WTC11 (cell line): Measurements from ENCODE around the gene HAO1. TPM values are rescaled to one million over a fixed set of nuclear protein-coding genes. Genes with fewer than 3 reads are reported as not detected.

Experiments used
- ATAC-seq: fragments of 200-7000 bp; cut with Tn5 transposase; 2 replicates; pipeline ENCODE4 v1.10.0; 2021; ENCODE audit warnings: mild to moderate bottlenecking, moderate library complexity
- CTCF ChIA-PET: fragments of 300-600 bp; sonication (Branson Sonifier 250); formaldehyde crosslinking; loops from one replicate; lab custom pipeline; 2021; ENCODE audit warnings: antibody characterized with exemption; lab: Charles Lee
- POLR2A ChIA-PET: fragments of 350-600 bp; sonication (Branson Sonifier 250); formaldehyde crosslinking; loops from one replicate; lab custom pipeline; 2021; ENCODE audit warnings: antibody characterized with exemption; lab: Charles Lee
- DNase-seq: peaks from one replicate; pipeline ENCODE4 v3.0.0; 2021; ENCODE audit warnings: low spot score
- H3K27ac Mint-ChIP-seq: 2 replicates; pipeline ENCODE4 v1.8.0; 2021; ENCODE audit warnings: mixed read lengths
- H3K27me3 Mint-ChIP-seq: 2 replicates; pipeline ENCODE4 v1.8.0; 2021; ENCODE audit warnings: low read depth, mild to moderate bottlenecking, moderate library complexity, mixed read lengths
- H3K36me3 Mint-ChIP-seq: 2 replicates; pipeline ENCODE4 v1.8.0; 2021; ENCODE audit warnings: mixed read lengths
- H3K4me1 Mint-ChIP-seq: 2 replicates; pipeline ENCODE4 v1.8.0; 2022; ENCODE audit warnings: mixed read lengths
- H3K4me3 Mint-ChIP-seq: 2 replicates; pipeline ENCODE4 v1.8.0; 2021; ENCODE audit warnings: mild to moderate bottlenecking, moderate library complexity, mixed read lengths
- H3K9me3 Mint-ChIP-seq: 2 replicates; pipeline ENCODE4 v1.8.0; 2021; ENCODE audit warnings: mixed read lengths
- AFF4 ChIP-seq: sonication (generic); formaldehyde crosslinking; IDR thresholded peaks from 2 replicates; pipeline ENCODE4 v1.8.1; 2023; ENCODE audit warnings: mild to moderate bottlenecking, missing genetic modification reagents, borderline replicate concordance
- ARID4B ChIP-seq: sonication (generic); formaldehyde crosslinking; IDR thresholded peaks from 2 replicates; pipeline ENCODE4 v1.8.0; 2023; ENCODE audit warnings: missing genetic modification reagents, mild to moderate bottlenecking, borderline replicate concordance
- ATF3 ChIP-seq: sonication (generic); formaldehyde crosslinking; conservative IDR thresholded peaks from 2 replicates; pipeline ENCODE4 v1.8.1; 2022; ENCODE audit warnings: mild to moderate bottlenecking, missing genetic modification reagents
- ETV6 ChIP-seq: sonication (generic); formaldehyde crosslinking; IDR thresholded peaks from 2 replicates; pipeline ENCODE4 v1.8.1; 2022; ENCODE audit warnings: mild to moderate bottlenecking, missing genetic modification reagents
- HMGXB4 ChIP-seq: sonication (generic); formaldehyde crosslinking; IDR thresholded peaks from 2 replicates; pipeline ENCODE4 v1.8.1; 2023; ENCODE audit warnings: mild to moderate bottlenecking, moderate library complexity, missing genetic modification reagents
- JAZF1 ChIP-seq: fragments of 250-450 bp; sonication (Bioruptor Pico); IDR thresholded peaks from 2 replicates; pipeline ENCODE4 v1.9.0; 2021; ENCODE audit warnings: moderate library complexity, mild to moderate bottlenecking, inconsistent platforms
- KAT7 ChIP-seq: sonication (generic); formaldehyde crosslinking; IDR thresholded peaks from 2 replicates; pipeline ENCODE4 v1.8.1; 2023; ENCODE audit warnings: missing genetic modification reagents, mild to moderate bottlenecking, borderline replicate concordance
- MLX ChIP-seq: sonication (generic); formaldehyde crosslinking; IDR thresholded peaks from 2 replicates; pipeline ENCODE4 v1.8.1; 2023; ENCODE audit warnings: mild to moderate bottlenecking, missing genetic modification reagents, moderate library complexity
- NR1H2 ChIP-seq: sonication (generic); formaldehyde crosslinking; IDR thresholded peaks from 2 replicates; pipeline ENCODE4 v1.9.0; 2021; ENCODE audit warnings: mild to moderate bottlenecking, moderate library complexity, missing genetic modification reagents
- PREB ChIP-seq: sonication (generic); formaldehyde crosslinking; IDR thresholded peaks from 2 replicates; pipeline ENCODE4 v1.8.1; 2022; ENCODE audit warnings: mild to moderate bottlenecking, missing genetic modification reagents, moderate library complexity, borderline replicate concordance
- RORB ChIP-seq: fragments of 250-450 bp; sonication (Bioruptor Pico); IDR thresholded peaks from 2 replicates; pipeline ENCODE4 v1.9.0; 2021; ENCODE audit warnings: mild to moderate bottlenecking
- TEAD1 ChIP-seq: sonication (generic); formaldehyde crosslinking; IDR thresholded peaks from 2 replicates; pipeline ENCODE4 v1.8.0; 2022; ENCODE audit warnings: mild to moderate bottlenecking, missing genetic modification reagents
- ZNF121 ChIP-seq: sonication (generic); formaldehyde crosslinking; IDR thresholded peaks from 2 replicates; pipeline ENCODE4 v1.8.0; 2023; ENCODE audit warnings: missing genetic modification reagents
- ZNF138 ChIP-seq: sonication (generic); formaldehyde crosslinking; conservative IDR thresholded peaks from 2 replicates; pipeline ENCODE4 v1.8.1; 2022; ENCODE audit warnings: mild to moderate bottlenecking, moderate library complexity, missing genetic modification reagents
- ZNF219 ChIP-seq: sonication (generic); formaldehyde crosslinking; IDR thresholded peaks from 2 replicates; pipeline ENCODE4 v1.8.0; 2023; ENCODE audit warnings: missing genetic modification reagents, mild to moderate bottlenecking, borderline replicate concordance
- ZNF232 ChIP-seq: sonication (generic); formaldehyde crosslinking; IDR thresholded peaks from 2 replicates; pipeline ENCODE4 v1.8.0; 2022; ENCODE audit warnings: mild to moderate bottlenecking, missing genetic modification reagents
- ZNF263 ChIP-seq: sonication (generic); formaldehyde crosslinking; IDR thresholded peaks from 2 replicates; pipeline ENCODE4 v1.8.1; 2022; ENCODE audit warnings: low read depth, mild to moderate bottlenecking, moderate library complexity, missing genetic modification reagents
- ZNF425 ChIP-seq: fragments of 250-450 bp; sonication (Bioruptor Pico); conservative IDR thresholded peaks from 2 replicates; pipeline ENCODE4 v1.9.0; 2021; ENCODE audit warnings: mild to moderate bottlenecking
- ZNF671 ChIP-seq: fragments of 250-450 bp; sonication (Bioruptor Pico); IDR thresholded peaks from 2 replicates; pipeline ENCODE4 v1.8.0; 2021; ENCODE audit warnings: mild to moderate bottlenecking
- ZSCAN18 ChIP-seq: fragments of 250-450 bp; sonication (Bioruptor Pico); IDR thresholded peaks from 2 replicates; pipeline ENCODE4 v2.1.2; 2022; ENCODE audit warnings: mild to moderate bottlenecking, moderate library complexity
- total RNA-seq: library from RNA; stranded (reverse); gene quantifications from 3 replicates; pipeline ENCODE4 v1.2.3, GENCODE V29; 2021

Gene HAO1
- total RNA-seq, 1 experiment from 2014 or later: not detected

GRCh38 chr20:7891705-7892104 is 48.6 kb downstream of the HAO1 start:
- no peaks in the 10 kb centered on the region for H3K36me3 Mint-ChIP-seq
- H3K4me1 Mint-ChIP-seq: peaks cover 15% of the 10 kb centered on the region
- no peaks in the 10 kb centered on the region for H3K27me3 Mint-ChIP-seq
- H3K4me3 Mint-ChIP-seq: no peak overlapping the region
- ChIA-PET POLR2A (no interaction called here), CTCF (no interaction called here)
- no peak overlapping the region for H3K27ac Mint-ChIP-seq
- TF ChIP-seq HMGXB4 (CRISPR knock-in tag) (no peak), ARID4B (CRISPR knock-in tag) (no peak), NR1H2 (no peak), ZNF425 (no peak), RORB (no peak)
- peaks cover 10% of the 10 kb centered on the region for H3K9me3 Mint-ChIP-seq
- ATAC-seq (no peak), DNase-seq (no peak)

GRCh38 chr20:7889736-7890135 is 50.5 kb downstream of the HAO1 start:
- H3K4me3 Mint-ChIP-seq: no peak overlapping the region
- peaks cover 10% of the 10 kb centered on the region for H3K9me3 Mint-ChIP-seq
- ATAC-seq (no peak), DNase-seq (no peak)
- ChIA-PET CTCF (no interaction called here), POLR2A (no interaction called here)
- TF ChIP-seq AFF4 (no peak), JAZF1 (no peak), ZSCAN18 (no peak), MLX (CRISPR knock-in tag) (no peak), TEAD1 (CRISPR knock-in tag) (no peak), ATF3 (CRISPR knock-in tag) (no peak), ZNF263 (CRISPR knock-in tag) (no peak), PREB (CRISPR knock-in tag) (no peak), ETV6 (CRISPR knock-in tag) (no peak), ZNF671 (CRISPR knock-in tag) (no peak), KAT7 (CRISPR knock-in tag) (no peak), ZNF232 (CRISPR knock-in tag) (no peak), ZNF219 (CRISPR knock-in tag) (no peak), ZNF121 (CRISPR knock-in tag) (no peak), ZNF138 (CRISPR knock-in tag) (no peak)
- peaks cover 15% of the 10 kb centered on the region for H3K4me1 Mint-ChIP-seq
- H3K27me3 Mint-ChIP-seq: no peaks in the 10 kb centered on the region
- no peak overlapping the region for H3K27ac Mint-ChIP-seq
- no peaks in the 10 kb centered on the region for H3K36me3 Mint-ChIP-seq
